GM18498 (cell line): ENCODE results near the gene DET1.
"Not testable (repeated sequence)": the region's sequence is repeated elsewhere in the genome, so short reads cannot be mapped to it uniquely, and the experiment has no call there.

Experiments
- ATAC-seq: cut with Tn5 transposase; IDR thresholded peaks from one replicate; pipeline ENCODE4 v1.9.1; 2021; ENCODE audit warnings: mild to moderate bottlenecking, moderate library complexity; ENCODE audit not compliant: unreplicated experiment

Gene DET1

GRCh38 chr15:88541111-88541510 is 5.4 kb downstream of the DET1 start:
- not testable (repeated sequence) for ATAC-seq

GRCh38 chr15:88540350-88540749 is 6.1 kb downstream of the DET1 start:
- ATAC-seq: not testable (repeated sequence)

- ATAC-seq: no peak
Observed at GRCh38 chr15:88539441-88539840, 7.0 kb downstream of the DET1 start.

GRCh38 chr15:88538972-88539371 is 7.5 kb downstream of the DET1 start:
- no peak for ATAC-seq

GRCh38 chr15:88537591-88538317 is 8.7 kb downstream of the DET1 start:
- no peak for ATAC-seq

GRCh38 chr15:88535607-88536313 is 10.7 kb downstream of the DET1 start:
- ATAC-seq: no peak

GRCh38 chr15:88535100-88535499 is 11.4 kb downstream of the DET1 start:
- ATAC-seq: no peak

- no peak for ATAC-seq
Observed at GRCh38 chr15:88533376-88533775, 13.1 kb downstream of the DET1 start.

- ATAC-seq: no peak
Observed at GRCh38 chr15:88529021-88529630, 17.4 kb downstream of the DET1 start.

- no peak for ATAC-seq
Observed at GRCh38 chr15:88526247-88526879, 20.1 kb downstream of the DET1 start.

GRCh38 chr15:88525418-88525817 is 21.1 kb downstream of the DET1 start:
- no peak for ATAC-seq

GRCh38 chr15:88524094-88524493 is 22.4 kb downstream of the DET1 start:
- ATAC-seq: not testable (repeated sequence)

- no peak for ATAC-seq
Observed at GRCh38 chr15:88518903-88519302, 27.6 kb downstream of the DET1 start.

- ATAC-seq: no peak
Observed at GRCh38 chr15:88513195-88513594, 33.3 kb downstream of the DET1 start.

GRCh38 chr15:88512601-88513000 is 33.9 kb downstream of the DET1 start:
- ATAC-seq: no peak

GRCh38 chr15:88512078-88512477 is 34.4 kb downstream of the DET1 start:
- no peak for ATAC-seq

- no peak for ATAC-seq
Observed at GRCh38 chr15:88511161-88511560, 35.3 kb downstream of the DET1 start.

GRCh38 chr15:88509964-88510363 is 36.5 kb downstream of the DET1 start:
- ATAC-seq: no peak

- no peak for ATAC-seq
Observed at GRCh38 chr15:88509321-88509720, 37.2 kb downstream of the DET1 start.

GRCh38 chr15:88506628-88507027 is 39.9 kb downstream of the DET1 start:
- no peak for ATAC-seq

- no peak for ATAC-seq
Observed at GRCh38 chr15:88505721-88506120, 40.8 kb downstream of the DET1 start.

- ATAC-seq: no peak
Observed at GRCh38 chr15:88504445-88504844, 42.0 kb downstream of the DET1 start.
